ENCODE results near the gene DSCAML1.

The DSCAML1 gene

DNA sequence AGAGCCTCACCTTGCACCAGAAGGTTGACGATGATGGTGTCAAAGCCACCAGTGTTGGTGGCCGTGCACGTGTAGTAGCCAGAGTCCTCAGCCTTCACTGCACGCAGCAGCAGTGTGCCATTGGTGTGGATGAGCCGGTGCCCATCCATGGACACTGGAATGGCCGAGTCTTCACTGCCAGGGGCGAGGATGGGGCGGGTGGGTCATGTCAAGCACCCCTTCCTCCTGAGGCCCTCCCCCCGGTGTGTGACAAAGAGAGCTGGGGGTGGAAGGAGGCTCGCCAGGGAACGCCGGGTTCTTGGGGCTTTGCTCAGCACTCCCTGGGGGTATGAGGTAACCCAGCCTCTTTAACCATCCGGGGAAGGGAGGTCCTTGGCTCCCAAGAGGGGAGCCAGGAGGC lies 357.8 kb downstream of the DSCAML1 start:
- DNase-seq (ENCODE audit: extremely low read depth in 1 of 2, low read depth in 1 of 2), result no peak

DNA sequence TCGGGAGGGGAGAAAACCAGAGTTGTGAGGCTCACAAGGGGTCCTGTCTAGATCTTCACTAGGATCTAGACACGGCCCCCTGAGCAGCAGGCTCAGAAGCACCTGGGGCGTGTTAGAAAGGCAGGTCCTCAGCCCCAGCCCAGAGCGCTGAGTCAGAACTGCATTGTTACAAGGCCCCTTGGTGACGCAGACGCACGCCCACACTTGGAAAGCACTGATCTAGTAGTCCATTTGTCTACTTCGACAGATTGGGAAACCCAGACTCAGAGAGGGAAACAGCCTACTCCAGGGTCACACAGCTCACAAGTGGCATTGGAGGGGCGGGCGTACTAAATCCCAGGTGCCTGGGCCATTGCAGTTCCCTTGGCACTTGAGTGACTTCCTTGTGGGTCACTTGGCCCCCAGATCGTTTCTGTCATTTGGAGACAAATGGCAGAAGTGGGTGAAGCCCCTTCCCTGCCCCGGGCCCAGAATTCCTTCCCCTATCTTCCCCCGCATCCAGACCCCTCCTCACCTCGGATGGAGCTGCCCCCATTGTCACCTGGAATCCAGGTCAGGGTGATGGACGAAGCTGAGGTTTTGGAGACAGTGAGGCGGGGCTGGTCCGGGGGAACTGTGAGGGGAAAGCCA lies 358.5 kb downstream of the DSCAML1 start:
- DNase-seq (ENCODE audit: extremely low read depth in 1 of 2, low read depth in 1 of 2), result peak in 1 of 2 donors; percentile 5

DNA sequence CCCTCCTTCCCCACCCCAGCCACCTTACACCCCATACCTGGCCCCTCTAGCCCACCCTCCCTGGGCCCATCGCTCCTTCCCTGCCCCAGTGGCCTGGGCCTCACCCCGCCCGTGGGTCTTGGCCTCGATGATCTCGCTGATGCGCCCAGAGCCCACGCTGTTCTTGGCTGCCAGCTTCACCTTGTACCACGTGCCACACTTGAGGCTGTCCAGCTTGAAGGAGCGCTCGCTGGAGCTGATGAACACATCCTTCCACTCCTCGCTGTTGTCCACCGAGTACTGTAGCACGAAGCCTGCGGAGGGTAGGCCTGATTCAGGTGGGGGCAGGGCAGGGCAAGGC lies 359.3 kb downstream of the DSCAML1 start:
- no peak for DNase-seq (ENCODE audit: extremely low read depth in 1 of 2, low read depth in 1 of 2)

DNA sequence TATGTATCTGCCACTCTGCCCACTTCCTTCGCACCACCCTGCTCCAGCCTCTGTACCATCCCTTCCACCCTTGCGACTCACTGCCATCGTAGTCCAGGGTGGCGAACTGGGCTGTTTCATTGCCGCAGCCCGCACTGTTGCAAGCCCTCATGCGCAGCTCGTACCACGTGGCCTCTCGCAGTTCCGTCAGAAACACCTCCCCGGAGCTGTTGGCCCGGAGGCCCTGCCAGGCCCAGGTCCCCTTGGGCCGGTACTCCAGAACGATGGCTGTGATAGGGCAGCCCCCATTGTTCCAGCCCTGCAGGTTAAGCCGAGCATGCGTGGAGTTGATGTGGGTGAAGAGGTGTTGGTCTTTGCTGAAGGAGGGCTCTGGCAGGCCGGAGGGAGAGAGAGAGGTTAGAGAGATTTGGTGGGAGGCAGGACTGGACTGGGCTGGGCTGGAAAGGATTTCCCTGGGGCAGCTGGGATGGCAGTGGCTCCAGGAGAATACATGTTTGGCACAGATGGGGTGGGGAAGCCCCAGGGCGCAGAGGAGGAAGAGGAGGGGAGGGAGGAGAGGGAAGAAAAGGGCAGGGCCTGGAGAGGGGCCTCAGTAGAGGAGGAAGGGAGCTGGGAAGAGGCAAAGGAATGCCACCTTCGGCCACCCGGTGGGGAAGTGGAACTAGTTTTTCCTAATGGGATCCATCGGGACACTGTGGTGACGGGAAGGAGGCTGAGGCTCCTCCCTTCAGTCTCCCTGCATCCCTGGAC lies 359.8 kb downstream of the DSCAML1 start:
- no peak for DNase-seq (ENCODE audit: extremely low read depth in 1 of 2, low read depth in 1 of 2)

DNA sequence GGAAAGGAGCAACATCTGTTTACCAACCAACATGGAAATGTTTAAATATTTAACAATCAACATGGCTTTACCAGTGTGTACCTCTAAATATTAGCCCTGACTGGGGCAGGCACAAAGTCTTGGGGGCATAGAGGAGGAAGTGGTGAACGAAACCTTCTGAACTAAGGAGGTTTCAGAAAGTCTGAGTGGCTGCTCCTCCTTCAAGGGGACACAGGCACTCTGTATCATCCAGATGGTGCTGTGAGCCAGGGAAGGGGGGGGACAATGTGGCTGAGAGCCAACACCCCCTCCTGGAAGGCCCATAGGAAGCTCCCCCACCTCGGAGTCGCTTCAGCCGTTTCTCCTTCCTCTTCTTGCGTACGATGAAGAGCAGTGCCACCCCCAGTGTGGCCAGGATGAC lies 361.7 kb downstream of the DSCAML1 start:
- DNase-seq (ENCODE audit: extremely low read depth in 1 of 2, low read depth in 1 of 2), result no peak

DNA sequence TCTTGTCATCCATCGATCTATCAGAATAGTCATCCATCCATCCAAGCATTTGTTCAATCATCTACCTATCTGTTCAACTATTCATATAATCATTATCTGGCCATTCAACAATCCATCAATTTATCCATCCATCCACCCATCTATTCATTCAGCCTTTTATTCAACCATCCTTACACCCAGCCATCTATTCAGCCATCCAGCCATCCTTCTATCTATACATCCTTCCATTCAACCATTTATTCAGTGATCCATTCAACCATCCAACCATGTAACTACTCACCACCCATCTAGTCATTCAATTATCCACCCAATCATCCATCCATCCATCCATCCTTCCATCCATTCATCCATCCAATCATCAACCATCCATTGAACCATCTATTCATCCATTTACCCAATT lies 362.5 kb downstream of the DSCAML1 start:
- no peak for DNase-seq (ENCODE audit: extremely low read depth in 1 of 2, low read depth in 1 of 2)

DNA sequence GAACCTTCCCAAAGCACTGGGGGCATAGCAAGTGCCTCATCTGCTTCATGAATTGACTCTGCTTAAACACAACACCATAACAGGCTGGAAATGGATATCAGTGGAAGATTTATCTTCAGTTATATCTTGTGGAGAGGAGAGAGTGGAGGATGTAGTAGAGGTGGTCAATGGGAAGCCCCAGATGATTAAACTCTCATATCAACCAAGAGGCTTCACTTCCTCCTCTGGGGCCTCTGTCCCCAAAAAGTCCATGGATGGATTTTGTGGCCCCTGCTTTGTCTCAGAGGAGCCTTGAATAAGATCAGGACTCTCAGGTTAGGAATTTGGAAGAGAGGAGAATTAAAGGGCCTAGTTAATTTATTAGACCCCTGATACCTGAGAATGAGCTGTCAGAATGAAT lies 363.3 kb downstream of the DSCAML1 start:
- no peak for DNase-seq (ENCODE audit: extremely low read depth in 1 of 2, low read depth in 1 of 2)

DNA sequence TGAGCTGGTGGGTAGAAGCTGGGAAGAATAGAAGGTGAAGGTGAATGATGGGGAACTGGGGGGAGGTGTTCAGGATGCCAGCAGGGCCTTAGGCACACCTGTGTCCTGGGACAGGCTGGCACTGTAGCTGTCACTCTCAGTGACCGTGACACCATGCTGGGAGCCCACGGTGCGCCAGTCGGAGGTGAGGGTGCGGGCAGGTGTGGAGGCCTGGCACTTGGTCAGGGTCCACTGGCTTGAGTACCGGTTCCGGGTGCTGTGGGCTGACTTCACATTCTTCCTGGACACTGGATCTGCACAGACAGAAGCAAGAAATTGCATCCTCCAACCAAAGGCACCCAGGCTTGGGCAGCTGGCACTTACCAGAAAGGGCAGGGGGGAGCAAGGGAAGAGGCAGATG lies 365.6 kb downstream of the DSCAML1 start:
- DNase-seq (ENCODE audit: extremely low read depth in 1 of 2, low read depth in 1 of 2), result no peak

DNA sequence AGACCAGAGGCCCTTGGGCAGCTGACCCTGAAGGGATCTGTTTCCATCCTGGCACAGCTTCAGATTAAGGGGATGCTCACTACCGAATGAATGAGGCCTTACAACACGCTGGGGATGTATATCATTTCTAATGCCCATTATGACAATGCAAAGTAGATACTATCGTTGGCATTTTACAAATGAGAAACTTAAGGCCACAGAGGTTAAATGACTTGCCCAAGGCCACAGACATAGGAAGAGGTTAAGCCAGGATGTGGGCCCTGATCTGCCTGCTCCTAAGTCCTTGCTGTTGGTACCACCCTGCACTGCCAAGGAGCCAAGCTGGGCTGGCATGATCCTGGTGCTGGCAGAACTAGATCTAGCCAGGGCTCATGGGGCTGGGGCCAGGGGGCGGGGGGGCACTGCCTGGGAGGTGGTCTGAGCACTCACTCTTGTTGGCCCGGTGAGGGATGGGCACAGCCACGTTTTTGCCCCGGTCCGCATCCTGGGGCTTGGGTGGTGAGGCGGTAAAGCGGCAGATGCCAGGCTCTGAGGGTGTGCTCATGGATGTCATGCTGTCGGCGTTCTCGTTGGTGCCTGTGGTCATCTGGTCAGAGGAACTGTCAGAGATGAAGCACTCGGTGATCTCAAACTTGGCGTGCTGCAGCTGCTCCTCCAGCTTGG lies 366.6 kb downstream of the DSCAML1 start:
- DNase-seq (ENCODE audit: extremely low read depth in 1 of 2, low read depth in 1 of 2), result no peak

DNA sequence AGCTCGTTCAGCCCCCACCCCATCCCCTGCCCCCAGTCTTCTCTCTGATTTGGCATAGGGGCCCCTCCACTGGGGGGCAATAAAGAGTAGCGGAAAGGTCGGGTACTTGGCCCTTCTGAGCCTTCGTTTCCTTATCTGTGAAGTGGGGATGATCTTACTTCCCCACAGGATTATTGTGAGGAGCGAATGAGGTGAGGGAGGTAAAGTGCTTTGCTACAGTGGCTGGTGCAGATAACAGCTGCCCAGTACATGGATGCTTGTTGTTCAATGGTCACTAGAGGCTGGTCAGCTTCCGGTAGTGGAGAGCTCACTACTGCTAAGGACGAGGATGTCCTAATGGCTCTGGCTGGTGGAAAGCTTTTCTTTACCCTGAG lies 368.2 kb downstream of the DSCAML1 start:
- no peak for DNase-seq (ENCODE audit: extremely low read depth in 1 of 2, low read depth in 1 of 2)

DNA sequence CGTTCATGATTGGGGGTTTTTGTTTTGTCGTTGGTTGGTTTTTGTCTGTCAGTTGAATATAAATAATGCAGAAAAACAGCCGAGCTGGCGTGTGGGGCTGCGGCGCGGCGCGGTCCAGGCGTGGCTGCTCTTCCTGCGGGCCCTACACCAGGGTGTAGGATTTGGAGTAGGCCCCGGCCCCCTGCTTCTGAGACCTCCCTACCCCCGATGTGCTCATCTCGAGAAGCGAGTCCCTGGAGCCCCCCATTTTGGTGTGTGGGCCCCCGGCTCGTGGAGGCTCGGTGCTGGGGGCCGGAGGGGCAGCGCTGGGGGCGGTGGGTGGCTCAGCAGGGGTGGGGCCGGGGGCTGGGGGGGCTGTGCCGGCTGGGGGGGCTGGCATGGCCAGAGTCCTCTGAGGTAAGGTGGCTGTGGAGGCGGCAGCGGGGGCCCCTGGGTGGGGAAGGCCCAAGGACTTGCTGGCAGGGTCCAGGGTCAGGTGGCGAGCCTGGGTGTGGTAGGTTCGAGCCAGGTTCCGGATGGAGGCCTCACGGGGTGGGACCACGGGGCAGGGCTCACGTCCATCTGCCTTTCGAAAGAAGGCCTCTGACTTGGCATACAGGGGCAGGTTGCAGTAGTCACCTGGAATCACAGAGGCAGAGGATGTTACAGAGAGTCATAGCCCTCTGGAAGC lies 368.7 kb downstream of the DSCAML1 start:
- DNase-seq (ENCODE audit: extremely low read depth in 1 of 2, low read depth in 1 of 2), result no peak

DNA sequence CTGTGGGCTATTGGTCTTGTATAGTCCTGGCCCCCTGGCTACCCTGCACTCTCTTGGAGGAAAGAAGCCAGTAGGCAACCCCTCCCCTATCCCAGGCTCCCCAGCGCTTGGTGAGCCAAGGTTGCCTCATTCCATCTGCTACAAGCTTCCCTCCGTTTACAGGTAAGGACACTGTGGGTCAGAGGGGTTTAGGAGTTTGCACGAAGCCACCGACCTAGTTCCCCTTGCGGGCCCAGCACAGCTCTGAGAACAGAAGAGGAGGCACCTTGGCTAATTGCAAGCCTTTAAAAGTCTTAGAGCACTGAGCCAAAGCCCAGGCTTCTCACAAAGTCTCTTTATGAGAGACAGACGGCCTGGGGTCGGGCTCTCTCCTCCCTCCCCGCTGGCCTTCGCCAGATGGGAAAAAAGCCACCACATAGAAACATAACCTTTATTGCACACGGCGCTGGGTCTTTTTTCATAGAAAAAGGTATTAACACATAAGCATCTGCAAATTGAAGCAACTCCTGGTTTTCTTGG lies 369.6 kb downstream of the DSCAML1 start:
- no peak for DNase-seq (ENCODE audit: extremely low read depth in 1 of 2, low read depth in 1 of 2)

DNA sequence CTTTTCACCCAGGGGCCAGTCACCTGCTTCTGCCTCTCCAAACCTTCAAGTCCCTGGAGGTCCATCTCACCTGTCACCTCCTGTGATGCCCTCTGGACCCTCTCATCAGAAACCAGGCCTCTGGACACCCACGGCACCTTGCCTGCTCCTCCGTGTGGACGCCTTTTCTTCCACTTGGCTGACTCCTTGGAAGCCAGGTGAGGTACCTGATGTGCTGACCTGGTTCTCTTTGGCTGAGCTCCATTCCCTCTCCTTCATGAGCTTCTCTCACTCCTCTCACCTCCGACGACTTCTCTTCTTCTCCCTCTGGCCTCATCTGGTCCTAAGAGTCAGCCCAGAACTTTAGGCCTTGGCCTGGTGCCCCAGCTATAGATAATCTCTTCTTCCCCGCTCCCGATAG lies 370.1 kb downstream of the DSCAML1 start:
- DNase-seq (ENCODE audit: extremely low read depth in 1 of 2, low read depth in 1 of 2), result no peak

DNA sequence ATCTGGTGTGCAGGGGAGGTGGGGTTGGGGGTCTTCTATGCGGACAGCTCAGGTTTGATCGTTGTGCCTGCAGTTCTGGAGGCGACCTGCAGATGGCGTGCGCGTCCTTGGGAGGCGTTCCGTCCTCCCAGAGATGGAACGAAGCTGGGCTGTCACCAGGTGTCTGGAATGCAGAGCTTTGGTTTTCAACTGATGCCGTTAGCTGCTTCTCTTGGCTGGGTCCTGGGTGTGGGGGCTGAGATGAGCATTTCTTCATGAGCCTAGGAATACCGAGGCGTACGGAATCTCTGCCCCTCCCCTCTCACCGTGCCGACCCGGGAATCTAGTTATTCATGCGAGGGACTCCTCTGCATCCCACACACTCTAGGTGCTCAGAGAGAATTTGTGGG lies 370.7 kb downstream of the DSCAML1 start:
- peak; percentile 33 to 49 for DNase-seq (ENCODE audit: extremely low read depth in 1 of 2, low read depth in 1 of 2)

DNA sequence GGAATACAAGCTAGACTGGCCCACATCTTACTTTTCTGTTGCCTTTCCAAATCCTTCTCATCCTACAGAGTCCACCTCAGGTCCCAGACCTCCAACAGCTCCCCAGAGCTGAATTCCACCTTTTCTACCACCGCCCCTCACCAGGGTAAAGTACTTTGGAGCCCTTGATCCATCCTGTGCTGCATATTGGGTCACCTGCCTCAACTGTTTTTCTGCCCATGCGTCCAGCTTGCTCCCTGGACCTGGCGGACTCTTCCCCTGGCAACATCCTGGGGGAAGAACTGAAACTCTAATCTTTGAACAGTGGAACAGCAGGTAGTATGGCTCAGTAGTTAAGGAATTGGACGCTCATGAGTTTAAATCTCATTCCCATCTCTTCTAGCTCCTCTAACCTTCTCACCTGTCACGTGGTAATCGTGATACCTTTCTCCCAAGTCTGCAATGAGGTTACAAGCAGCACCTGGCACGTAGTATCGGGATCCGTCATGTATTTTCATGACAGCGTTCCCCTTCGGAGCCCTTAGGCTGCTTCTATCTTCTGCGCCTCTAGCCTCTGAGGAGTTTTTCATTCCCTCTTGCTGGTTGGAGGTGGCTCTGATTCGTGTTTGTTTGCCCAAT lies 371.2 kb downstream of the DSCAML1 start:
- no peak for DNase-seq (ENCODE audit: extremely low read depth in 1 of 2, low read depth in 1 of 2)

DNA sequence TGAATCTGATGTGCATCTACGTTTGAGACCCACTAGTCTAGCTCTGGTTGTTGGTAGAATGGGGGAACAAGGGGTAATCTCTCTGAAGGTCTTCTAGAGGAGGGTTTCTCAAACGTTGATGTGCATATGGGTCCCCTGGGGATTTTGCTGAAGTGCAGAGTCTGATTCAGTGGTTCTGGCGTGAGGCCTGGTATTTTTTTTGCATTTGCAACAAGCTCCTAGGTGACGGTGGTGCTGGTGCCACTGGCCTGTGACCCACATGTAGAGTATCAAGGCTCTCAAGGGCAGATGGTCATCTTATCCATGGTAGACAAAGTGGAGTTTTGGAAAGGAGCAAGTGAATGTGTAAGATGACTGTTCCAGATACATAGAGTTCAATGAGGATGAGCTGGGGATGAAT lies 372.2 kb downstream of the DSCAML1 start:
- DNase-seq (ENCODE audit: extremely low read depth in 1 of 2, low read depth in 1 of 2), result no peak

DNA sequence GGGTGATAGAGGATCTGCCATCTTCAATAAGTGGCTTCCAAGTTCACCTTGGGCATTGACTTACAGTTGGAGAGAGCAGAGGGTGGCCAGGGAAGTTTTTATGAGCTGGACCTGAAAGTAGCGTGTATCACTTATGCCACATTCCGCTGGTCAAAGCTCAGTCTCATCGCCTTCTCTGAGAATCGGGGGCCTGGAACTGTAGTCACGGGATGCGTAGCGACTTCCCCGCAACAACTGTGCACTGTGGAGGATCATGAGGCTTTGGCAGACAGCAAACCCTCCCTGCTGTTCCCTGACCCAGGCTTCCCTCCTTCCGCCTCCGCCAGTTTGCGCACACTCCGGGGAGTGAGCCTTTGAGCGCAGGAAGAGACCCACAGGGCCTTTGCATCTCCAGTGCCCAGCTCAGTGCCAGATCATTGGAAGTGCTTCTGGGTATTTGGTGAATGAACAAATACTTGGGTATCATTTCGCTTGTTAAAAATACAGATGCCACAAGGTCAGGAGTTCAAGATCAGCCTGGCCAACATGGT lies 373.9 kb downstream of the DSCAML1 start:
- DNase-seq (ENCODE audit: extremely low read depth in 1 of 2, low read depth in 1 of 2), result no peak

DNA sequence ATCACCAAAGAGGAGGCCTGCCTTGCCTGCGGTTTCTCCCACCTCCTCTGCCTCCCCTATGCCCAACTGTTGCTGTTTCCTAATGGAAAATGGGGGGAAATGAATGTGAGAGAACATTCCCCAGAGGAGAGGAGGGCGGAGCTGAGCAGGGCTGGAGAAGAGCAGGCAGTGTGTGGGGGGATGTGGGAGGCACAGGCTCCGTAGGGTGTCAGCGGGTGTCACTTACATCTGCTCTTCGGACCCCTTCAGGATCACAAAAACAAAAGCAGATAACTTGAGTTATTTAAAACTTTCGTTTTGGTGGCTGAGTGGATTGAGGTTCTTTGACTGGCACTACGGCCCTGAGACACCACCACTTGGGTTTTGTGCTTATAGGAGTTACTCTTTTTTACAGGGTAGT lies 375.5 kb downstream of the DSCAML1 start:
- no peak for DNase-seq (ENCODE audit: extremely low read depth in 1 of 2, low read depth in 1 of 2)

DNA sequence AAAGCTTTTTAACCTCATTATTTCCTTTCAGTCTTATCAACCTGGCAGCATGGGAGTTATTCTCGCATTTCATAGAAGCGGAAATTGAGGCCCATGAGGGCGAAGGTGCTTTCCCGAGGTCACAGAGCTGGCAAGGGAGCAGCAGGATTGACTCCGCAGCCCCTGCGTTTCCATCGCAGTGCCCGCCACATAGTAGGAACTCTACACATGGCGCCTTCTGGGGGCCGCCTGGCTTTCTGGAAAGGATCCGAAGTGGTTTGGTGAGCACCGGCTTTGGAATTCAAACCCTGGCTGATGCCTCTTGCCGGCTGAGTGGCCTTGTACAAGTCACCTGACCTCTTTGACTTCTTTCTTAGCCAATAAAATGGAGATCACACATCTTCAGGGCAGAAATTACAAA lies 376.0 kb downstream of the DSCAML1 start:
- no peak for DNase-seq (ENCODE audit: extremely low read depth in 1 of 2, low read depth in 1 of 2)

DNA sequence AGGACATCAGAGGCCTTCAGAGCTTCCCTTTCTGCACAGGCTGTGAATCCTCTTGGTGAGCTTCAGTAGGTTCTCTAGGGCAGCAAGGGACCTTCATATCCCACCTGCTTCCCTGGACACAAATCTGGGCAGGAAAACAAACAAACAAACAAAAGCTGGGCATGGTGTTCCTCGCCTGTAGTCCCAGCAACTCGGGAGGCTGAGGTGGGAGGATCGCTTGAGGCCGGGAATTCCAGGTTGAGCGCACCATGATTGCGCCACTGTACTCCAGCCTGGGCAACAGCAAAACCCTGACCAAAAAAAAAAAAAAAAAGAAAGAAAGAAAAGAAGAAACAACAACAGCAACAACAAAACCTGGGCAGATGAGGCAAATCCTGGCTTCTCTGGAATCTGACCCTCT lies 376.4 kb downstream of the DSCAML1 start:
- DNase-seq (ENCODE audit: extremely low read depth in 1 of 2, low read depth in 1 of 2), result no peak

DNA sequence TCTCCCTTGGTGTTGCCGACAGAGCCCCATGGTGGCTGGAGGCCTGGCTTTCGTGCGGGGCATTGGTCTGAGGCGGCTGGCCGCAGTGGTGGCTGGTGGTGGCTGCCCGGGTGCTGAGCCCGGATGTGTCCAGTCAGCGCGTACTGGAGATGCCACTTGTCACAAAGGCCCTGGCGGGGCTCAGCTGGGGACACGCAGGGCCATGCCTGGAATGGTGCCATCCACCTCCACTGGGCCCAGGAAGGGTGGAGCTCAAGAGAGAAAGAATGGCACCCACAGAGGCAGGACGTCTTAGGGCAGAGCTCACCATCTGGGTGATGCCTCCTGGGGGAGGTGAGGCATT lies 376.9 kb downstream of the DSCAML1 start:
- no peak for DNase-seq (ENCODE audit: extremely low read depth in 1 of 2, low read depth in 1 of 2)
